ENCODE results near the gene RABEP2. TPM values are rescaled to one million over a fixed set of nuclear protein-coding genes. Genes with fewer than 3 reads are reported as not detected.

Gene RABEP2
- total and polyA plus RNA-seq, 8 donors: 11.5 to 66.1 (median 15.4) TPM

GRCh38 chr16:28880589-28880915 is 44.5 kb downstream of the RABEP2 start:
- Histone ChIP-seq H3K36me3 (no peaks in the 10 kb centered on the region), H3K9me3 (no peaks in the 10 kb centered on the region), H3K27ac (no peak overlapping the region), H3K4me1 (peaks cover 0 to 9% (median 0%) of the 10 kb centered on the region in 3 donors), H3K4me3 (peak overlapping the region in 1 of 4 donors; percentile 68), H3K27me3 (no peaks in the 10 kb centered on the region)
- 15 to 17% methylated on average over 11 of the region's 11 CpGs for WGBS, 2 donors
- DNase-seq (peak in 1 of 6 donors; percentile 12), FAIRE-seq (no peak), ATAC-seq (no peak)
- no peak for TF ChIP-seq CTCF (IDR thresholded peaks at IDR 0.05)
- intact Hi-C loops (cut with DNase I): no loop called here

- Histone ChIP-seq H3K9me3 (no peaks in the 10 kb centered on the region), H3K4me1 (peaks cover 0 to 9% (median 0%) of the 10 kb centered on the region in 3 donors), H3K27me3 (no peaks in the 10 kb centered on the region), H3K36me3 (no peaks in the 10 kb centered on the region), H3K4me3 (peak overlapping the region; percentile 47 to 79 (median 62)), H3K27ac (no peak overlapping the region)
- peak in 1 of 4 donors; percentile 35 for TF ChIP-seq CTCF (IDR thresholded peaks at IDR 0.05)
- ATAC-seq (peak; percentile 96 to 99 (median 98)), FAIRE-seq (no peak), DNase-seq (peak; percentile 83 to 94 (median 84))
- 2% methylated on average over 60 to 66 of the region's 66 CpGs for WGBS, 2 donors
- intact Hi-C loops (cut with DNase I): no loop called here
Measured at GRCh38 chr16:28879841-28880588, 45.0 kb downstream of the RABEP2 start.

GRCh38 chr16:28879261-28879840 is 45.7 kb downstream of the RABEP2 start:
- H3K4me3 ChIP-seq: peak overlapping the region; percentile 47 to 79 (median 62)
- WGBS, 2 donors: 1 to 2% methylated on average over 27 of the region's 27 CpGs
- no peak overlapping the region for H3K27ac ChIP-seq
- H3K36me3 ChIP-seq: no peaks in the 10 kb centered on the region
- intact Hi-C loops (cut with DNase I): no loop called here
- no peaks in the 10 kb centered on the region for H3K27me3 ChIP-seq
- TF ChIP-seq CTCF (IDR thresholded peaks at IDR 0.05): no peak
- peak; percentile 56 to 68 (median 58) for ATAC-seq
- FAIRE-seq: no peak
- no peak for DNase-seq
- no peaks in the 10 kb centered on the region for H3K9me3 ChIP-seq
- peaks cover 0 to 9% (median 0%) of the 10 kb centered on the region in 3 donors for H3K4me1 ChIP-seq

- FAIRE-seq: no peak
- TF ChIP-seq CTCF (IDR thresholded peaks at IDR 0.05): no peak
- WGBS, 2 donors: 62 to 78% methylated on average over 25 of the region's 25 CpGs
- DNase-seq: no peak
- H3K36me3 ChIP-seq: no peaks in the 10 kb centered on the region
- H3K9me3 ChIP-seq: no peaks in the 10 kb centered on the region
- no peaks in the 10 kb centered on the region for H3K27me3 ChIP-seq
- H3K27ac ChIP-seq: no peak within 1 kb of the TSS
- no peak for ATAC-seq
- H3K4me3 ChIP-seq: peak within 1 kb of the TSS; percentile 47 to 79 (median 62)
- peaks cover 0 to 9% (median 0%) of the 10 kb centered on the region in 3 donors for H3K4me1 ChIP-seq
- intact Hi-C loops (cut with DNase I): no loop called here
Measured at GRCh38 chr16:28878083-28878926, 46.7 kb downstream of the RABEP2 start, which contains the start of gene ATP2A1. ATP2A1 (plus strand) TSS chr16:28878488; CDS start chr16:28878672, 184 bp downstream.
